DND-41 (cell line): ENCODE measurements around the gene LMBR1L.

Experiments used
- ATAC-seq: fragments of 200-7000 bp; cut with Tn5 transposase; 3 replicates; pipeline ENCODE4 v1.9.1; 2021; ENCODE audit warnings: low read depth; ENCODE audit not compliant: insufficient read depth
- DNase-seq: peaks from one replicate; pipeline ENCODE4 v3.0.0-alpha.2; 2020
- H2AFZ ChIP-seq: 2 replicates; pipeline ENCODE4 v1.6.0; 2012; ENCODE audit warnings: low read depth, low read length
- H3K27ac ChIP-seq: 2 replicates; pipeline ENCODE4 v1.5.1; 2012; ENCODE audit warnings: low read length, inconsistent platforms
- H3K27me3 ChIP-seq: fragments of 200-600 bp; sonication (generic); 2 replicates; pipeline ENCODE4 v1.6.0; 2012; ENCODE audit warnings: low read length, mild to moderate bottlenecking, inconsistent platforms; ENCODE audit not compliant: insufficient read depth, poor library complexity
- H3K36me3 ChIP-seq: 2 replicates; pipeline ENCODE4 v1.5.1; 2012; ENCODE audit warnings: low read length, inconsistent platforms; ENCODE audit not compliant: insufficient read depth
- H3K4me1 ChIP-seq: 2 replicates; pipeline ENCODE4 v1.5.1; 2012; ENCODE audit warnings: mild to moderate bottlenecking, low read length; ENCODE audit not compliant: insufficient read depth
- H3K4me2 ChIP-seq: 2 replicates; pipeline ENCODE4 v1.6.0; 2012; ENCODE audit warnings: mild to moderate bottlenecking, moderate library complexity, low read length, inconsistent platforms; ENCODE audit not compliant: insufficient read depth
- H3K4me3 ChIP-seq, 2 experiments: fragments of 200-600 bp in 1 of 2; shearing (Covaris generic) in 1 of 2; 2 replicates each; pipeline ENCODE4 v1.5.1; 2012 to 2016; ENCODE audit warnings: inconsistent platforms in 2 of 2, low read length in 2 of 2, mild to moderate bottlenecking in 2 of 2, low read depth in 1 of 2, moderate library complexity in 1 of 2
- H3K79me2 ChIP-seq: 2 replicates; pipeline ENCODE4 v1.6.0; 2012; ENCODE audit warnings: low read length, inconsistent platforms; ENCODE audit not compliant: insufficient read depth
- H3K9ac ChIP-seq: 2 replicates; pipeline ENCODE4 v1.6.0; 2012; ENCODE audit warnings: low read depth, mild to moderate bottlenecking, inconsistent platforms, low read length, moderate library complexity
- H3K9me3 ChIP-seq: 2 replicates; pipeline ENCODE4 v1.5.1; 2012; ENCODE audit warnings: low read length, moderate library complexity, mild to moderate bottlenecking, inconsistent platforms; ENCODE audit not compliant: insufficient read depth, severe bottlenecking
- H4K20me1 ChIP-seq: 2 replicates; pipeline ENCODE4 v1.6.0; 2012; ENCODE audit warnings: low read length; ENCODE audit not compliant: insufficient read depth
- CTCF ChIP-seq: IDR thresholded peaks from 2 replicates; pipeline ENCODE4 v1.5.1; 2012; ENCODE audit warnings: borderline replicate concordance, low read length, moderate library complexity, mild to moderate bottlenecking; ENCODE audit not compliant: poor library complexity, severe bottlenecking; ENCODE audit errors: extremely low read depth
- EZH2 ChIP-seq: IDR thresholded peaks from 3 replicates; pipeline ENCODE4 v1.6.1; 2012; ENCODE audit warnings: borderline replicate concordance, low read depth, mild to moderate bottlenecking, moderate library complexity, low read length, inconsistent platforms; ENCODE audit not compliant: severe bottlenecking

The LMBR1L gene

DNA sequence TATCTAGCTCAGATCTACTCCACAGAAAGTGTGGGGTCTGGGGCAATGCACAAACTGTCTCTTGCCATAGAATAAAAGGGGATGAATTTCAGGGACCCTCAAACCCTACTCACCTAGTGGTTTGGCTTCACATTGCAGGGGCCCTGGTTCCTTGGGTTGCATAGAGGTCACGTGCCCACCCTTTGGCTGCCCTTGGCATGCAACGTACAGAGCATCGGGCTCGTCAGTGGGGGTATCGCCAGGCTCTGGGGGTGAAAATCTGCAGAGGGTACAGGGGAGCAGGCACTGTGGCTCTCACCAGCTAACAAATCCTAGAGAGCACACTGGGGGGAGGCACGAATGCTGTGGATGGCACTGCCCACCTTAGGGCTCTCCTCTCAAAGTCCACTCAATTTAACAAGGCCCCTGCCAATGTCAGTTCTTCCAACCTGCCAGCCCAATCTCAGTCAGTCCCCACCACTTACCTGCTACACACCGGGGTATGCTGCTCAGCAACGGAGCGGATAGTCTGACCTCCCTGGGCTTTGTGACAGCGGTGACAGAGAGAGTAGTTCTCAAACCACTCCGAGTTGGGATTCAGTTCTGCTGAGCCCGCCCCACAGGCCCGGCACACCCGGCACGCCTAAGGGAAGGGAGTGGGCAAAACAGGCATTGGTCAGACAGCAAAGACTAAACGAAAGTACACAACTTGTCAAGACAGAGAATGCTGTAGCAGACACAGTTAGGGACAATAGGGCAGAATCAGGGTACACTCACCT lies 58.0 kb downstream of the LMBR1L start:
- Histone ChIP-seq H3K27ac (no peak overlapping the region), H3K9ac (no peak overlapping the region), H4K20me1 (peaks cover 88% of the 10 kb centered on the region), H3K4me2 (no peak overlapping the region), H3K79me2 (peaks cover 72% of the 10 kb centered on the region), H3K4me1 (peaks cover 35% of the 10 kb centered on the region), H2AFZ (no peak overlapping the region), H3K9me3 (no peaks in the 10 kb centered on the region), H3K36me3 (peaks cover 99% of the 10 kb centered on the region), H3K4me3 (no peak overlapping the region), H3K27me3 (no peaks in the 10 kb centered on the region)
- no peak for DNase-seq
- no peak for ATAC-seq
- TF ChIP-seq EZH2 (no peak), CTCF (peak; percentile 20)

GRCh38 chr12:49051777-49052438 lies 58.7 kb downstream of the LMBR1L start:
- Histone ChIP-seq H3K79me2 (peaks cover 65% of the 10 kb centered on the region), H3K36me3 (peaks cover 98% of the 10 kb centered on the region), H3K9ac (no peak overlapping the region), H4K20me1 (peaks cover 83% of the 10 kb centered on the region), H3K27ac (no peak overlapping the region), H3K4me1 (peaks cover 28% of the 10 kb centered on the region), H3K27me3 (no peaks in the 10 kb centered on the region), H3K9me3 (no peaks in the 10 kb centered on the region), H3K4me2 (no peak overlapping the region), H2AFZ (no peak overlapping the region), H3K4me3 (no peak overlapping the region)
- DNase-seq: no peak
- ATAC-seq: no peak
- TF ChIP-seq CTCF: no peak
- no peak for TF ChIP-seq EZH2

DNA sequence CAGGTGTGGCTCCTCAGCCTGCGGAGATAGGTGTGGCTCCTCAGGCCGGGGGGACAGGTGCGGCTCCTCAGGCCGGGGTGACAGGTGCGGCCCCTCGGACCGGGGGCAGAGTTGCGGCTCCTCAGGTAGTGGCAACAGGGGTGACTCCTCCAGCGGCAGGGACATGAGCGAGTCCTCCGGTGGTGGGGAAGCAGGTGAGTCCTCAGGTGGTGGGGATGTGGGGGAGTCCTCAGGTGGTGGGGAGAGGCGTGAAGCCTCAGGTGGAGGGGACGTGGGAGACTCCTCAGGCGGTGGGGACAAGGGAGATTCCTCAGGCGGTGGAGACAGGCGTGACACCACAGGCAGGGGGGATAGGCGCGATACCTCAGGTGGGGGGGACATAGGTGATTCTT lies 59.3 kb downstream of the LMBR1L start:
- TF ChIP-seq EZH2 (no peak), CTCF (no peak)
- no peak for ATAC-seq
- H3K4me1 ChIP-seq: peaks cover 22% of the 10 kb centered on the region
- H3K79me2 ChIP-seq: peaks cover 60% of the 10 kb centered on the region
- H2AFZ ChIP-seq: no peak overlapping the region
- DNase-seq: no peak
- no peaks in the 10 kb centered on the region for H3K27me3 ChIP-seq
- H4K20me1 ChIP-seq: peaks cover 78% of the 10 kb centered on the region
- no peak overlapping the region for H3K27ac ChIP-seq
- H3K9me3 ChIP-seq: no peaks in the 10 kb centered on the region
- peaks cover 98% of the 10 kb centered on the region for H3K36me3 ChIP-seq
- no peak overlapping the region for H3K4me2 ChIP-seq
- H3K4me3 ChIP-seq: no peak overlapping the region
- no peak overlapping the region for H3K9ac ChIP-seq
